ENCODE results near the gene DCC.

The DCC gene

DNA sequence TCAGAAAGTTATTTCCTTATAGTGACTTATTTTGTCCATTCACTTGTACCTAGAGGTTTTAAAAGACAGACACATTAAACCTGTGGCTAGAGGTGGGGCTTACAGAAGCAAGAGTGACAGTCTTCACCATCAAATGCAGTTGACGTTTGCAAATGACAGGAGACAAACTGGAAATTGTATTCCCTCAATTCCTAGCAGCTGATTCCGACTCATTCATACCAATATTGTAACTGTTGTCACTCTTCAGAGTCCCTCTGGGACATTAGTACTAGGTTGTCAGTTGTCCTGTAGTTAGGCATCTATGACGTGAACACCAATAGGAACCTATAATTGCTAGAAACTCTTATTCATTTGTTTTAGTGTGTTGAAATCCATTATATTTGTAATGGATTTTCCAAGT, 794.7 kb downstream of the DCC start:
- Histone ChIP-seq H3K36me3 (ENCODE audit: low read depth) (no peaks in the 10 kb centered on the region), H3K27ac (ENCODE audit: poor library complexity, severe bottlenecking) (no peak overlapping the region), H3K4me3 (ENCODE audit: severe bottlenecking) (no peak overlapping the region), H3K27me3 (ENCODE audit: insufficient read depth, poor library complexity, severe bottlenecking) (no peaks in the 10 kb centered on the region), H3K4me1 (ENCODE audit: insufficient read depth, poor library complexity, severe bottlenecking) (no peaks in the 10 kb centered on the region), H3K9me3 (ENCODE audit: severe bottlenecking) (no peaks in the 10 kb centered on the region)
- TF ChIP-seq, protein P1, sequence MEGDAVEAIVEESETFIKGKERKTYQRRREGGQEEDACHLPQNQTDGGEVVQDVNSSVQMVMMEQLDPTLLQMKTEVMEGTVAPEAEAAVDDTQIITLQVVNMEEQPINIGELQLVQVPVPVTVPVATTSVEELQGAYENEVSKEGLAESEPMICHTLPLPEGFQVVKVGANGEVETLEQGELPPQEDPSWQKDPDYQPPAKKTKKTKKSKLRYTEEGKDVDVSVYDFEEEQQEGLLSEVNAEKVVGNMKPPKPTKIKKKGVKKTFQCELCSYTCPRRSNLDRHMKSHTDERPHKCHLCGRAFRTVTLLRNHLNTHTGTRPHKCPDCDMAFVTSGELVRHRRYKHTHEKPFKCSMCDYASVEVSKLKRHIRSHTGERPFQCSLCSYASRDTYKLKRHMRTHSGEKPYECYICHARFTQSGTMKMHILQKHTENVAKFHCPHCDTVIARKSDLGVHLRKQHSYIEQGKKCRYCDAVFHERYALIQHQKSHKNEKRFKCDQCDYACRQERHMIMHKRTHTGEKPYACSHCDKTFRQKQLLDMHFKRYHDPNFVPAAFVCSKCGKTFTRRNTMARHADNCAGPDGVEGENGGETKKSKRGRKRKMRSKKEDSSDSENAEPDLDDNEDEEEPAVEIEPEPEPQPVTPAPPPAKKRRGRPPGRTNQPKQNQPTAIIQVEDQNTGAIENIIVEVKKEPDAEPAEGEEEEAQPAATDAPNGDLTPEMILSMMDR (IDR thresholded peaks at IDR 0.05; ENCODE audit: poor library complexity, severe bottlenecking): no peak
- no peak for DNase-seq (ENCODE audit: low spot score)
- no peak for ATAC-seq (ENCODE audit: low read depth)

DNA sequence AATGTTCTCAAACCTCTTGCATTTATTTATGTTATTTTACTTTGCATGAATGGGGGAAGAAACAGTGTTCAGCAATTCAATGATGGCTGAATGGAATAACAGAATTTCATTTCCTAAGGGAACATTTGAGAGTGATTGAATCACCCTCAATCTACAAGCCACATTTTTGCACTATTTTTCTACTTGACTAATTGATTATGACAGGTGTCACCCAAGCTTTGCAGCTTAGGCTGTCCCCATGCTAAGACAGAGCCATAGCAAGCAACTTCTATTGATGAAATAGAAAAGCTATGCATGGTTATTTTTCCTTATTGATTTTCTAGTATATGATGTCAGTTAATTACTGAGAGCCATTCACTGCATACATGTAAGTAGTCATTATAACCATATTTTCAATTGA, 795.7 kb downstream of the DCC start:
- Histone ChIP-seq H3K9me3 (ENCODE audit: severe bottlenecking) (no peaks in the 10 kb centered on the region), H3K36me3 (ENCODE audit: low read depth) (no peaks in the 10 kb centered on the region), H3K4me3 (ENCODE audit: severe bottlenecking) (no peak overlapping the region), H3K27me3 (ENCODE audit: insufficient read depth, poor library complexity, severe bottlenecking) (no peaks in the 10 kb centered on the region), H3K4me1 (ENCODE audit: insufficient read depth, poor library complexity, severe bottlenecking) (no peaks in the 10 kb centered on the region), H3K27ac (ENCODE audit: poor library complexity, severe bottlenecking) (no peak overlapping the region)
- DNase-seq (ENCODE audit: low spot score): no peak
- TF ChIP-seq, protein P1 (IDR thresholded peaks at IDR 0.05; ENCODE audit: poor library complexity, severe bottlenecking): no peak
- no peak for ATAC-seq (ENCODE audit: low read depth)

DNA sequence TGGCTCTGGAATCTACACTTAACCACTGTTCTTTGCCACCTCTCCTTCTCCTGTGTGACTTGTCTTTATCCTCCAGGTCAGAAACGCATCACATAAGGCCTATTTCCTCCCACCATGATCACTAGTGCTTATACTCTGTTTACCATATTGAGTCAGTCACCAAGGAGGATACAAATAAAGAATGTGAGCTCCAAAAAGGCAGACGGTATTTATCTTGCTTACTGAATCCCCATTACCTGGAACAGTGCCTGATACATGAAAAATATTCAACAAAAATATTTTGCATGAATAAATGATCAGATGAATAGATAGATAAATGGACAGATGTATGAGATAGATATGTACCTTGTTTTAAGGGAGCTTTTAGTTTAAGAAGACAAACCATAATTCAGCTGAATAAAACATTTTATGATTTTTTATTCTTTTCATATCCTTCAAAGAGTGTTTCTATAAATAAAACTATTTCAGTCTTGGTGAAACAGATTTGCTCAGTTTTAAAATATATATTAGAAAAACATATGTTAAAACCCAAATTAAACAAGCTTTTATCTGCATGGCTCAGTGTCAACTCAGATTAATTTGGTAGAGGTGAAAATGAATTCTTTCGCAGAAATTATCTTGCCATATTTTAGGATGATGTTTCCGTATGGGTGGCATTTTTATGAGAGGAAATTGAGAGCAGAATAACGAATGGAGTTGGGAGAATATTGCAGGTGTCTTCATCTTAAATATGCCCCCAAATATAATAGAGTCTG, 799.9 kb downstream of the DCC start:
- Histone ChIP-seq H3K27ac (ENCODE audit: poor library complexity, severe bottlenecking) (no peak overlapping the region), H3K4me3 (ENCODE audit: severe bottlenecking) (no peak overlapping the region), H3K27me3 (ENCODE audit: insufficient read depth, poor library complexity, severe bottlenecking) (no peaks in the 10 kb centered on the region), H3K9me3 (ENCODE audit: severe bottlenecking) (no peaks in the 10 kb centered on the region), H3K36me3 (ENCODE audit: low read depth) (no peaks in the 10 kb centered on the region), H3K4me1 (ENCODE audit: insufficient read depth, poor library complexity, severe bottlenecking) (no peaks in the 10 kb centered on the region)
- DNase-seq (ENCODE audit: low spot score) (no peak), ATAC-seq (ENCODE audit: low read depth) (no peak)
- TF ChIP-seq, protein P1 (IDR thresholded peaks at IDR 0.05; ENCODE audit: poor library complexity, severe bottlenecking): no peak

- Histone ChIP-seq H3K4me3 (ENCODE audit: severe bottlenecking) (no peak overlapping the region), H3K9me3 (ENCODE audit: severe bottlenecking) (no peaks in the 10 kb centered on the region), H3K36me3 (ENCODE audit: low read depth) (no peaks in the 10 kb centered on the region), H3K27me3 (ENCODE audit: insufficient read depth, poor library complexity, severe bottlenecking) (no peaks in the 10 kb centered on the region), H3K4me1 (ENCODE audit: insufficient read depth, poor library complexity, severe bottlenecking) (no peaks in the 10 kb centered on the region), H3K27ac (ENCODE audit: poor library complexity, severe bottlenecking) (no peak overlapping the region)
- ATAC-seq (ENCODE audit: low read depth) (no peak), DNase-seq (ENCODE audit: low spot score) (no peak)
- TF ChIP-seq, protein P1 (IDR thresholded peaks at IDR 0.05; ENCODE audit: poor library complexity, severe bottlenecking): no peak
These were observed 802.0 kb downstream of the DCC start for GRCh38 chr18:53142005-53142404.

DNA sequence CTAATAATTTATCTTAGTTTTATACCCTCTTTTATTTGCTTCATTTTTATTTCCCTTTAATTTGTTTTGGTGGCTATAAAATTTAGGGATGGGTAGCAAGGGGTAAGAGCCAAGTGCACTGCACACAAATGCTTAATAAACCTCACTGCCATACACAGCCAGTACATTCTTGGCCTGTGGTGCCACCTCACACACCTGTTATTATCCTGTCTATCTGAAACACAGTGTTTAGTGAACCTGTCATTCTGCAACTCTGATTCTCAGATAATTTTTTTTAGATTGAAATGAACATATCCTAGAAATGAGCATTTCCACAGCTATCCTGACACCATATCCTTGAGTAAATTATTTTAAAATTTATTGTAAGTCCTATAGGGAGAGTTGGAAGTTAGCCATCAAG, 807.5 kb downstream of the DCC start:
- TF ChIP-seq, protein P1 (IDR thresholded peaks at IDR 0.05; ENCODE audit: poor library complexity, severe bottlenecking): no peak
- ATAC-seq (ENCODE audit: low read depth) (no peak), DNase-seq (ENCODE audit: low spot score) (no peak)
- Histone ChIP-seq H3K27ac (ENCODE audit: poor library complexity, severe bottlenecking) (no peak overlapping the region), H3K4me1 (ENCODE audit: insufficient read depth, poor library complexity, severe bottlenecking) (no peaks in the 10 kb centered on the region), H3K9me3 (ENCODE audit: severe bottlenecking) (no peaks in the 10 kb centered on the region), H3K4me3 (ENCODE audit: severe bottlenecking) (no peak overlapping the region), H3K36me3 (ENCODE audit: low read depth) (no peaks in the 10 kb centered on the region), H3K27me3 (ENCODE audit: insufficient read depth, poor library complexity, severe bottlenecking) (no peaks in the 10 kb centered on the region)
